Hepatocyte (in vitro differentiated cells): ENCODE results near the gene PHACTR3. TPM values are rescaled to one million over a fixed set of nuclear protein-coding genes. Genes with fewer than 3 reads are reported as not detected.

Source experiments
- DNase-seq: peaks from one replicate; pipeline ENCODE4 v3.0.0-alpha.2; 2016; ENCODE audit warnings: low spot score
- H2AFZ ChIP-seq: fragments of 200-600 bp; sonication (generic); 2 replicates; pipeline ENCODE4 v1.6.0; 2016; ENCODE audit warnings: antibody characterized with exemption, mild to moderate bottlenecking
- H3K27ac ChIP-seq: fragments of 200-600 bp; sonication (generic); 2 replicates; pipeline ENCODE4 v1.5.1; 2016; ENCODE audit warnings: mild to moderate bottlenecking
- H3K27me3 ChIP-seq: fragments of 200-600 bp; sonication (generic); 2 replicates; pipeline ENCODE4 v1.6.1; 2016
- H3K36me3 ChIP-seq: fragments of 200-600 bp; sonication (generic); replicated peaks from 2 replicates; pipeline ENCODE4 v1.5.1; 2016; ENCODE audit warnings: low read depth; ENCODE audit not compliant: insufficient read depth
- H3K4me1 ChIP-seq: fragments of 200-600 bp; sonication (generic); 2 replicates; pipeline ENCODE4 v1.5.1; 2016; ENCODE audit warnings: mild to moderate bottlenecking, moderate library complexity; ENCODE audit not compliant: insufficient read depth
- H3K4me2 ChIP-seq: fragments of 200-600 bp; sonication (generic); 2 replicates; pipeline ENCODE4 v1.6.0; 2016
- H3K4me3 ChIP-seq: fragments of 200-600 bp; sonication (generic); 2 replicates; pipeline ENCODE4 v1.5.1; 2016; ENCODE audit warnings: mild to moderate bottlenecking
- H3K79me2 ChIP-seq: fragments of 200-600 bp; sonication (generic); 2 replicates; pipeline ENCODE4 v1.6.0; 2017; ENCODE audit warnings: mild to moderate bottlenecking
- H3K9me2 ChIP-seq: fragments of 200-600 bp; sonication (generic); replicated peaks from 2 replicates; pipeline ENCODE4 v1.6.0; 2017; ENCODE audit warnings: mild to moderate bottlenecking; ENCODE audit not compliant: insufficient read depth
- H3K9me3 ChIP-seq: fragments of 200-600 bp; sonication (generic); 2 replicates; pipeline ENCODE4 v1.5.1; 2016; ENCODE audit warnings: low read depth, mild to moderate bottlenecking
- H4K20me1 ChIP-seq: fragments of 200-600 bp; sonication (generic); 2 replicates; pipeline ENCODE4 v1.6.0; 2016; ENCODE audit warnings: mild to moderate bottlenecking; ENCODE audit not compliant: insufficient read depth, poor library complexity, severe bottlenecking
- EZH2 ChIP-seq: fragments of 200-600 bp; sonication (generic); IDR thresholded peaks from 2 replicates; pipeline ENCODE4 v1.6.1; 2016; ENCODE audit warnings: antibody characterized with exemption, mild to moderate bottlenecking, borderline replicate concordance
- EZH2phosphoT487 ChIP-seq: fragments of 200-600 bp; sonication (generic); IDR thresholded peaks from one replicate; pipeline ENCODE4 v1.6.1; 2018; ENCODE audit warnings: antibody characterized with exemption, mild to moderate bottlenecking, low read depth, moderate library complexity; ENCODE audit not compliant: unreplicated experiment, severe bottlenecking
- WGBS: methylation state at CpG from one replicate; pipeline ENCODE4 v1.1.6; 2016; ENCODE audit warnings: low lambda C conversion rate; ENCODE audit errors: missing lambda C conversion rate; 5-methylcytosine and 5-hydroxymethylcytosine counted together
- polyA plus RNA-seq: library from polyadenylated mRNA; unstranded; fragments of >200 nt; fragmentation: Nextera tagmentation; extraction: Ambion mirVana; gene quantifications from 2 replicates; pipeline ENCODE4 v1.2.1, GENCODE V29; 2016
- total RNA-seq: library from RNA; depleted of rRNA; stranded (reverse); fragments of >200 nt; gene quantifications from 2 replicates; pipeline ENCODE4 v1.2.3, GENCODE V29; 2014
- TF ChIP-seq, protein P1 (sequence below): fragments of 200-600 bp; sonication (generic); IDR thresholded peaks from 2 replicates; pipeline ENCODE4 v1.5.1; 2016; ENCODE audit warnings: antibody characterized with exemption, mild to moderate bottlenecking; ENCODE audit not compliant: poor library complexity

Gene PHACTR3
- total and polyA plus RNA-seq, 2 experiments from 2014 or later: 5.2 to 7.5 TPM

DNA sequence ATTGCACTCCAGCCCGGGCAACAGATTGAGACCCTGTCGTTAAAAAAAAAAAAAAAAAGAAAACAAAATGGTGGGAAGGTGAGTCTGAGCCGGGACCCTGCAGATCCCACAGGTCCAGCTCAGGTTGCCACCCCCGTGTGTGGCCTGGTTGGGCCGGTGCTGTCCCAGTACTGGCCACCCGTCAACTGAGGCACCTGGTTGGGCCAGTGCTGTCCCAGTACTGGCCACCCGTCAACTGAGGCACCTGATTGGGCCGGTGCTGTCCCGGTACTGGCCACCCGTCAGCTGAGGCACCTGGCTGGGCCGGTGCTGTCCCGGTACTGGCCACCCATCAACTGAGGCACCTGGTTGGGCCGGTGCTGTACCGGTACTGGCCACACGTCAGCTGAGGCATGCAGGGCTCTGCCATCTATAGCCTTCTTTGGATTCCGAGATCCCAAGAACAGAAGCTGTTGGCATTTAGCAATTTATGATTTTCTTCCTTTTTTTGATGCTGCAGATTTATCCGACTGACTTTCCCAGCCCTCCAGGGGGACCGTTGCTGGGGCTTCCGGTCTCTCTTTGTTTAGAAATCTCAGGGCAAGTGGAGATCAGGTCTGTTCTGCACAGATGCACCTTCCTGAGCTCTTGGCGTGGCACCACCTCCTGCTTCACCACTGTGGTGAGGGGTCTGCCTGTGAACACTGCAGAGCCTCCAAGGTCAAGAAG is 215.3 kb downstream of the PHACTR3 start:
- no peaks in the 10 kb centered on the region for H4K20me1 ChIP-seq
- WGBS: 94% methylated on average over 19 of the region's 20 CpGs
- H3K9me2 ChIP-seq: no peaks in the 10 kb centered on the region
- TF ChIP-seq, protein P1, sequence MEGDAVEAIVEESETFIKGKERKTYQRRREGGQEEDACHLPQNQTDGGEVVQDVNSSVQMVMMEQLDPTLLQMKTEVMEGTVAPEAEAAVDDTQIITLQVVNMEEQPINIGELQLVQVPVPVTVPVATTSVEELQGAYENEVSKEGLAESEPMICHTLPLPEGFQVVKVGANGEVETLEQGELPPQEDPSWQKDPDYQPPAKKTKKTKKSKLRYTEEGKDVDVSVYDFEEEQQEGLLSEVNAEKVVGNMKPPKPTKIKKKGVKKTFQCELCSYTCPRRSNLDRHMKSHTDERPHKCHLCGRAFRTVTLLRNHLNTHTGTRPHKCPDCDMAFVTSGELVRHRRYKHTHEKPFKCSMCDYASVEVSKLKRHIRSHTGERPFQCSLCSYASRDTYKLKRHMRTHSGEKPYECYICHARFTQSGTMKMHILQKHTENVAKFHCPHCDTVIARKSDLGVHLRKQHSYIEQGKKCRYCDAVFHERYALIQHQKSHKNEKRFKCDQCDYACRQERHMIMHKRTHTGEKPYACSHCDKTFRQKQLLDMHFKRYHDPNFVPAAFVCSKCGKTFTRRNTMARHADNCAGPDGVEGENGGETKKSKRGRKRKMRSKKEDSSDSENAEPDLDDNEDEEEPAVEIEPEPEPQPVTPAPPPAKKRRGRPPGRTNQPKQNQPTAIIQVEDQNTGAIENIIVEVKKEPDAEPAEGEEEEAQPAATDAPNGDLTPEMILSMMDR: no peak
- TF ChIP-seq EZH2: no peak
- no peak for TF ChIP-seq EZH2phosphoT487
- no peak overlapping the region for H3K27ac ChIP-seq
- no peaks in the 10 kb centered on the region for H3K79me2 ChIP-seq
- H2AFZ ChIP-seq: no peak overlapping the region
- H3K4me1 ChIP-seq: no peaks in the 10 kb centered on the region
- no peaks in the 10 kb centered on the region for H3K9me3 ChIP-seq
- no peak overlapping the region for H3K4me2 ChIP-seq
- H3K4me3 ChIP-seq: no peak overlapping the region
- H3K36me3 ChIP-seq: no peaks in the 10 kb centered on the region
- H3K27me3 ChIP-seq: no peaks in the 10 kb centered on the region
- DNase-seq: no peak

DNA sequence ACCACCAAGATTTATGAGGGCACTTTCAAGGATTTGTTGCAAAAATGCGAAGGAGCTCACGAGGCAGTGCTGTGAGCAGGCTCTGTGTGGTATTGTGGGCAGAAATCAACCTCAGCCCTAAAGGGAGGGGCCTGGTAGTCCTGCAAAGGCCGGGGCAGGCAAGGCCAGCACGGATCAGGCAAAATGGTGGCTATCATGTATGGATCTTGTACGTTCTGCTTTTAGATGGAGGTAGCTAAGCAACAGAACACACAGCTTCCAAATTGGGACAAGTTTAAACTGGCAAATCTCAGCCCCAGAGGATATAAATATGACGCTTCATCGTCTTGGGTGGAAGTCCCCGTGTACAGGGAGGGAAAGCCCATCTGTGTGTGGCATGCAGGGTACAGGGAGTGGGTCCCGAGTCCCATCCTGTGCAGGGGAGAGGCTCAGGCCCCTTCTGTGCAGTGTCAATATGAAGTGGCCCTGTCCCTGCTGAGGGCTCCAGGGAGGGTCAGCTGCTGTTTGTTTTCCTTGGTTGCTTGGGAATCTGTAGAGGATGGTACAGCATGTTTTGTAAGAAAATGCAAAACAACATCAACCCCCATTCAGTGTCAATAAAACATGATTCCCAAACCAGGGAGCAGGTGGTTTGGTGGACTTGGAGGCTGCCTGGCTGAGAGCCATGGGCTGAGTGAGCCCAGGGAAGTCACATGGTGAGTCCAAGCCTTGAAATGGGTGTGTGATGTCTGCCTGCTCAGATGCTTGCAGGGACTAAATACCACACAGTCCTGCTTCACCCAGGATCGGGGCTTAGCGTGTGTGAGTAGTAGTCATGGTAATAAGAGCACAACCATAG is 216.1 kb downstream of the PHACTR3 start:
- TF ChIP-seq EZH2: no peak
- TF ChIP-seq EZH2phosphoT487: no peak
- TF ChIP-seq, protein P1: no peak
- Histone ChIP-seq H3K4me1 (no peaks in the 10 kb centered on the region), H3K9me3 (no peaks in the 10 kb centered on the region), H4K20me1 (no peaks in the 10 kb centered on the region), H3K4me2 (no peak overlapping the region), H3K27me3 (no peaks in the 10 kb centered on the region), H2AFZ (no peak overlapping the region), H3K27ac (no peak overlapping the region), H3K36me3 (no peaks in the 10 kb centered on the region), H3K4me3 (no peak overlapping the region), H3K79me2 (no peaks in the 10 kb centered on the region), H3K9me2 (no peaks in the 10 kb centered on the region)
- 83% methylated on average over 11 of the region's 11 CpGs for WGBS
- no peak for DNase-seq

DNA sequence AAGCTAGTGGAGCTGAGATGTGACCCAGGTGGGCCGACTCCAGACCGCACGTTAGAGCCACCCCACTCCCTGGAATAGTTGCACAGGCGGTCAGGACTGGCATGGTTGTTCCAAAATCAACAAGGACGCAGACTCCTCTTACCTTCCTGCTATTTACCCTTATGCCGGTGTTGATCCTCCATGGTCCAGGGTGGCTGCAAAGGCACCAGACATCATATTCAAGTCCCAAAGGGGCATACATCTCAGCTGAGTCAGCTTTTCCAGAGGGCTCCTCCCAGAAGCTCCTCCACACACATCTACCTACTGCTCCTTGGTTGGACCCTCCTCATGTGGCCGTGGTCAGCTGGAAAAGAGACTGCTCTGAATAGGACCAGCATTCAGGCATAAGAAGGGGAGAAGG is 216.9 kb downstream of the PHACTR3 start:
- Histone ChIP-seq H3K27ac (no peak overlapping the region), H3K9me3 (no peaks in the 10 kb centered on the region), H3K36me3 (no peaks in the 10 kb centered on the region), H3K4me2 (no peak overlapping the region), H3K9me2 (no peaks in the 10 kb centered on the region), H3K4me1 (no peaks in the 10 kb centered on the region), H2AFZ (no peak overlapping the region), H3K27me3 (no peaks in the 10 kb centered on the region), H3K79me2 (no peaks in the 10 kb centered on the region), H3K4me3 (no peak overlapping the region), H4K20me1 (no peaks in the 10 kb centered on the region)
- TF ChIP-seq EZH2phosphoT487 (no peak), EZH2 (no peak)
- TF ChIP-seq, protein P1: no peak
- no peak for DNase-seq
- 95% methylated on average over 7 of the region's 7 CpGs for WGBS
